ENCODE measurements around the gene NAIF1. TPM values are rescaled to one million over a fixed set of nuclear protein-coding genes. Genes with fewer than 3 reads are reported as not detected.

The NAIF1 gene
- total and polyA plus RNA-seq, 10 of the 15 experiments (the other 5 are each of a cell fraction or from before 2014, with no cell fraction given) = 2.4 to 14.2 (median 7.1) TPM

- TF ChIP-seq IRF3 (IDR thresholded peaks at IDR 0.05) (no peak), ZBTB33 (IDR thresholded peaks at IDR 0.05) (no peak), JUND (IDR thresholded peaks at IDR 0.05; ENCODE audit: low read depth, low read length) (no peak), BMI1 (IDR thresholded peaks at IDR 0.05; ENCODE audit: borderline replicate concordance) (peak; percentile 93), SMARCA5 (IDR thresholded peaks at IDR 0.05) (no peak), ETV6 (conservative IDR thresholded peaks at IDR 0.05 in 1 of 2, IDR thresholded peaks at IDR 0.05 in 1 of 2; ENCODE audit: borderline replicate concordance in 1 of 2, low read depth in 1 of 2) (no peak), EZH2 (IDR thresholded peaks at IDR 0.05; ENCODE audit: borderline replicate concordance, control insufficient read depth, low read depth, low read length) (no peak), ZBTB4 (CRISPR knock-in tag; IDR thresholded peaks at IDR 0.05) (no peak), SIN3A (IDR thresholded peaks at IDR 0.05; ENCODE audit: low read depth, low read length) (peak; percentile 35; the same call in 1 of the 2 replicates), CEBPZ (IDR thresholded peaks at IDR 0.05; ENCODE audit: low read depth, low read length) (no peak), NFYB (IDR thresholded peaks at IDR 0.05; ENCODE audit: insufficient read depth, low read depth, low read length) (peak; percentile 90), KDM1A (IDR thresholded peaks at IDR 0.05; ENCODE audit: borderline replicate concordance) (no peak), SIX5 (IDR thresholded peaks at IDR 0.05; ENCODE audit: low read depth, low read length, severe bottlenecking) (no peak), RCOR1 (conservative IDR thresholded peaks at IDR 0.05; ENCODE audit: low read depth, low read length) (no peak), ZBED1 (IDR thresholded peaks at IDR 0.05; ENCODE audit: borderline replicate concordance) (no peak), RUNX3 (IDR thresholded peaks at IDR 0.05; ENCODE audit: low read length) (no peak), RB1 (IDR thresholded peaks at IDR 0.05; ENCODE audit: borderline replicate concordance) (no peak), ELK1 (IDR thresholded peaks at IDR 0.05; ENCODE audit: low read depth, low read length) (no peak)
Measured at GRCh38 chr9:128094166-128094949, 27.2 kb upstream of the NAIF1 start (continued).
